Suprapubic skin (tissue), 4 donors: ENCODE data around the gene WWOX. TPM values are rescaled to one million over a fixed set of nuclear protein-coding genes. Genes with fewer than 3 reads are reported as not detected.

ENCODE experiments used
- DNase-seq, 2 donors: peaks; one replicate each; pipeline ENCODE4 v3.0.0-alpha.2; 2019; ENCODE audit warnings: low spot score in 2 of 2
- H3K27ac ChIP-seq: fragments of 200-600 bp; sonication (generic); one replicate; pipeline ENCODE4 v1.5.1; 2019
- H3K27me3 ChIP-seq: fragments of 200-600 bp; sonication (generic); one replicate; pipeline ENCODE4 v1.5.1; 2019
- H3K36me3 ChIP-seq: fragments of 200-600 bp; sonication (generic); one replicate; pipeline ENCODE4 v1.5.1; 2019
- H3K4me1 ChIP-seq: fragments of 200-600 bp; sonication (generic); one replicate; pipeline ENCODE4 v1.5.1; 2019
- H3K4me3 ChIP-seq: fragments of 200-600 bp; sonication (generic); one replicate; pipeline ENCODE4 v1.5.1; 2019; ENCODE audit warnings: mild to moderate bottlenecking
- H3K9me3 ChIP-seq: fragments of 200-600 bp; sonication (generic); one replicate; pipeline ENCODE4 v1.5.1; 2019
- EP300 ChIP-seq: sonication (generic); formaldehyde crosslinking; IDR thresholded peaks from one replicate; pipeline ENCODE4 v1.6.1; 2017; ENCODE audit warnings: antibody characterized with exemption
- POLR2A ChIP-seq, 2 donors: fragments of 450-650 bp; IDR thresholded peaks; one replicate each; pipeline ENCODE4 v1.6.1; 2017; ENCODE audit warnings: antibody characterized with exemption in 2 of 2, mild to moderate bottlenecking in 2 of 2, moderate library complexity in 2 of 2
- POLR2AphosphoS5 ChIP-seq, 3 donors: sonication (generic); formaldehyde crosslinking; IDR thresholded peaks; one replicate each; pipeline ENCODE4 v1.6.1; 2017; ENCODE audit warnings: antibody characterized with exemption in 3 of 3
- WGBS: methylation state at CpG from one replicate; pipeline ENCODE4 v1.1.5; 2018; 5-methylcytosine and 5-hydroxymethylcytosine counted together
- total RNA-seq, 4 donors: library from RNA; depleted of rRNA; stranded (reverse); fragments of >200 nt; gene quantifications; one replicate each; pipeline ENCODE4 v1.1.0, GENCODE V29; 2016
- TF ChIP-seq, protein P1 (sequence below), 2 donors: fragments of 200-600 bp in 1 of 2; fragments of 450-650 bp in 1 of 2; sonication (generic) in 1 of 2; IDR thresholded peaks; one replicate each; pipeline ENCODE4 v1.5.1; 2016 to 2019; ENCODE audit warnings: antibody characterized with exemption in 2 of 2, mild to moderate bottlenecking in 1 of 2, moderate library complexity in 1 of 2

WWOX gene
- total RNA-seq, 4 donors from 2014 or later: 29.6 to 104 (median 47.3) TPM

DNA sequence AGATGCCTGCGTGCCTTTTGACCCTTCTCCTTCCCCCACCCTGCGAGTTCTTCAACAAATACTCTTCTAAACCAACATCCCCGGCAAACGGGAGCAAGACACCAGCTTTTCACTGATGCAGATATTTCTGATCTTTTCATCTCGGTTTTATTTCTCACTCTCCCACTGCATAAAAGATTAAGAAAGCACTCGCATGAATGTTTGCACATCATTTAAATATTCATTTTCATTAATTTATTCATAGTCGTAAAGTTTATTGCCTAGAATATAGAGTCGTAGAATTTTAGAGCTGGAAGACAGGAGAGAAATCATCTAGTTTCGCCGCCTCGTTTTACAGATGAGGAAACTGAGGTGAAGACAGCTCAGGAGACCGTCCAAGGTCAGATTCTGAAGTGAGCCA, 1013.0 kb downstream of the WWOX start:
- Histone ChIP-seq H3K4me1 (peaks cover 9% of the 10 kb centered on the region), H3K9me3 (peaks cover 4% of the 10 kb centered on the region), H3K4me3 (no peak overlapping the region), H3K27ac (no peak overlapping the region), H3K27me3 (no peaks in the 10 kb centered on the region), H3K36me3 (no peaks in the 10 kb centered on the region)
- no peak for TF ChIP-seq EP300
- TF ChIP-seq, protein P1, sequence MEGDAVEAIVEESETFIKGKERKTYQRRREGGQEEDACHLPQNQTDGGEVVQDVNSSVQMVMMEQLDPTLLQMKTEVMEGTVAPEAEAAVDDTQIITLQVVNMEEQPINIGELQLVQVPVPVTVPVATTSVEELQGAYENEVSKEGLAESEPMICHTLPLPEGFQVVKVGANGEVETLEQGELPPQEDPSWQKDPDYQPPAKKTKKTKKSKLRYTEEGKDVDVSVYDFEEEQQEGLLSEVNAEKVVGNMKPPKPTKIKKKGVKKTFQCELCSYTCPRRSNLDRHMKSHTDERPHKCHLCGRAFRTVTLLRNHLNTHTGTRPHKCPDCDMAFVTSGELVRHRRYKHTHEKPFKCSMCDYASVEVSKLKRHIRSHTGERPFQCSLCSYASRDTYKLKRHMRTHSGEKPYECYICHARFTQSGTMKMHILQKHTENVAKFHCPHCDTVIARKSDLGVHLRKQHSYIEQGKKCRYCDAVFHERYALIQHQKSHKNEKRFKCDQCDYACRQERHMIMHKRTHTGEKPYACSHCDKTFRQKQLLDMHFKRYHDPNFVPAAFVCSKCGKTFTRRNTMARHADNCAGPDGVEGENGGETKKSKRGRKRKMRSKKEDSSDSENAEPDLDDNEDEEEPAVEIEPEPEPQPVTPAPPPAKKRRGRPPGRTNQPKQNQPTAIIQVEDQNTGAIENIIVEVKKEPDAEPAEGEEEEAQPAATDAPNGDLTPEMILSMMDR (IDR thresholded peaks at IDR 0.05): no peak
- 96% methylated on average over 12 of the region's 12 CpGs for WGBS
- no peak for DNase-seq

DNA sequence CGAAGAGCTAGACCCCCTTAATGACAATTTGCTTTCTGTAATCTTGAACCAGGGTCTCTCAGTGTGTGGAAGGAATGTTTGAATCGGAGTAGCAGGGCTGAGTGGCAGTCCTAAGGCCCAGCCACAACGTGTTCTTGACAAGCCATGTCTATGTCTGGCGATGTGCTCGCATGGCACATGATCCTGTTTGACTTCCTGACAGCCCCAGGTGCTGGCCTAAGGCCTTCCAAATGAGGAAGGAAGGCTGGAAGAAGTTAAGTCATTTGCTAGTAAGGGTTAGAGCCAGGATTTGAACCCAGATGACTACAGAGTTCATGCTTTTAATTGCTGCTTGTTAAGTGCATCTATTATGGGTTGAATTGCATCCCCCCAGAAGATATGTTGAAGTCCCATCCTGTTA, 1014.4 kb downstream of the WWOX start:
- TF ChIP-seq, protein P1 (IDR thresholded peaks at IDR 0.05): no peak
- TF ChIP-seq POLR2A (IDR thresholded peaks at IDR 0.05) (no peak), EP300 (no peak), POLR2AphosphoS5 (IDR thresholded peaks at IDR 0.05) (no peak)
- DNase-seq: no peak
- WGBS: 91% methylated on average over 5 of the region's 5 CpGs

DNA sequence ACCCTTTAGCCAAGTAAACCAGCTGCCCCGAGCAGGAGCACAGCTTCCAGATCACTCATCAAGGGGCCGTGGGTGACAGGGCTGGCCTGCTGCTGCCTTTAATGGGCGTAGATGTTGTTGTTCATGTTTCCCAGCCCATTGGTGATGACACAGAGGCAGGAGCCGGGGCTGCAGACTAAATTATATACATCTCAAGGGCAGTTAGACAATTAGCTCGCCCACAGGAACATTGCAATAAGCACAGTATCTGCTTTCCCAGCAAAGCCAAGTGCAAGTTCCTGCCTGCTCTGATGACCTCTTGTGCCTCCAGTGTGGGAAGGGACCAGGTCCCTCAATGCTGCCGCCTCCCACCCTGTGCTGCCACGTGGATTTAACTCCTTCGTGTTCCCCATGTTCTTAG, 1015.3 kb downstream of the WWOX start:
- Histone ChIP-seq H3K36me3 (no peaks in the 10 kb centered on the region), H3K27ac (no peak overlapping the region), H3K4me1 (peaks cover 9% of the 10 kb centered on the region), H3K4me3 (no peak overlapping the region), H3K27me3 (no peaks in the 10 kb centered on the region), H3K9me3 (peaks cover 4% of the 10 kb centered on the region)
- WGBS: 79% methylated on average over 8 of the region's 8 CpGs
- TF ChIP-seq, protein P1 (IDR thresholded peaks at IDR 0.05): no peak
- TF ChIP-seq EP300 (no peak), POLR2A (IDR thresholded peaks at IDR 0.05) (no peak), POLR2AphosphoS5 (IDR thresholded peaks at IDR 0.05) (no peak)
- no peak for DNase-seq

More for the DNA sequence above, 1014.4 kb downstream of the WWOX start:
- H3K27ac ChIP-seq: no peak overlapping the region
- H3K4me1 ChIP-seq: peaks cover 9% of the 10 kb centered on the region
- peaks cover 4% of the 10 kb centered on the region for H3K9me3 ChIP-seq
- H3K4me3 ChIP-seq: no peak overlapping the region
- no peaks in the 10 kb centered on the region for H3K27me3 ChIP-seq
- H3K36me3 ChIP-seq: no peaks in the 10 kb centered on the region

DNA sequence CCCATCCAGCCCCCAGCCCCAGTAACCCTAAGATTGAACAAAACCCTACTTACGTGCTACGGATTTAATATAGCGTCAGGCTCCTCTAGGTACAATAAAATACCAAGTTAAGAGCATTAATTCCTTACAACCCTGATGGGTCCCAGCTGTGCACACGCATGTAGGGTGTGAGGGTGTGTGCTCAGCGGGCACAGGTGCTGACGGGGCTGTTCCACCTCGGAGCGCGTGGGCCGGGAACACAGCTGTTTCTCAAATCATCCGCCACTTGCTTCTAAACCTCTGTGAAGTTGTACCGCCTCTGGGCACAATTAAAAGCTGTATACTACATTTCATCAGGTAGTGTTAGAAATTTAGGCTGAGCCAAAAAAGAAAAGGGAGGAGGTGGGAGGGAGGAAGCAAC, 1022.5 kb downstream of the WWOX start:
- Histone ChIP-seq H3K27me3 (no peaks in the 10 kb centered on the region), H3K9me3 (peaks cover 4% of the 10 kb centered on the region), H3K36me3 (no peaks in the 10 kb centered on the region), H3K4me3 (no peak overlapping the region), H3K27ac (no peak overlapping the region), H3K4me1 (peaks cover 2% of the 10 kb centered on the region)
- TF ChIP-seq EP300 (no peak), POLR2A (IDR thresholded peaks at IDR 0.05) (no peak), POLR2AphosphoS5 (IDR thresholded peaks at IDR 0.05) (no peak)
- TF ChIP-seq, protein P1 (IDR thresholded peaks at IDR 0.05): no peak
- 45% methylated on average over 9 of the region's 12 CpGs for WGBS
- no peak for DNase-seq

DNA sequence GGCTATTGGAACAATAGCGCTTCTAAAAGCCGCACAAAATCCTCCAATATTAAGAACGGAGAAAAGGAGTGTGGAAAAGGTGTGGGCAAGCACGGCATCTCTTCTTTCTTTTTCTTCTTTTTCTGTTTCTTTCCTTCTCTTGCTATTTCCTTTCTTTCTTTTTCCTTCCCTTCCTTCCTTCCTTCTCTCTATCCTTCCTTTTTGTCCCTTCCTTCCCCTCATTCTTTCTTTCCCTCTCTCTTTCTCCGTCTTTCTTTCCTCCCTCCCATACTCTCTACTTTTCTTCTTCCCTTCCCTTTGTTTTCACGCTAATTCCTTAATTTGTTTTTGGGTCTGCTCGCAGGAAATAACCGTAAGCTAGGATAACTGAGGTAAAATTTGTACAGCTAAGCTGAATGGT, 1022.9 kb downstream of the WWOX start:
- 94% methylated on average over 8 of the region's 8 CpGs for WGBS

More for the DNA sequence above, 1022.9 kb downstream of the WWOX start:
- Histone ChIP-seq H3K36me3 (no peaks in the 10 kb centered on the region), H3K27me3 (no peaks in the 10 kb centered on the region), H3K4me3 (no peak overlapping the region), H3K9me3 (peaks cover under 1% of the 10 kb centered on the region), H3K4me1 (peaks cover 2% of the 10 kb centered on the region), H3K27ac (no peak overlapping the region)
- TF ChIP-seq, protein P1 (IDR thresholded peaks at IDR 0.05): no peak
- TF ChIP-seq POLR2AphosphoS5 (IDR thresholded peaks at IDR 0.05): no peak
- TF ChIP-seq EP300: no peak
- no peak for TF ChIP-seq POLR2A (IDR thresholded peaks at IDR 0.05)
- DNase-seq: no peak
